AG09319 (cell line): Measurements from ENCODE around the gene TDRD12.

Experiments used
- DNase-seq: peaks from one replicate; pipeline ENCODE4 v3.0.0-alpha.2; 2010; ENCODE audit warnings: low read depth; ENCODE audit errors: extremely low read depth
- CTCF ChIP-seq: IDR thresholded peaks from 2 replicates; pipeline ENCODE4 v1.5.1; 2011; ENCODE audit warnings: low read depth, mild to moderate bottlenecking, inconsistent platforms, low read length, moderate library complexity

TDRD12 gene

DNA sequence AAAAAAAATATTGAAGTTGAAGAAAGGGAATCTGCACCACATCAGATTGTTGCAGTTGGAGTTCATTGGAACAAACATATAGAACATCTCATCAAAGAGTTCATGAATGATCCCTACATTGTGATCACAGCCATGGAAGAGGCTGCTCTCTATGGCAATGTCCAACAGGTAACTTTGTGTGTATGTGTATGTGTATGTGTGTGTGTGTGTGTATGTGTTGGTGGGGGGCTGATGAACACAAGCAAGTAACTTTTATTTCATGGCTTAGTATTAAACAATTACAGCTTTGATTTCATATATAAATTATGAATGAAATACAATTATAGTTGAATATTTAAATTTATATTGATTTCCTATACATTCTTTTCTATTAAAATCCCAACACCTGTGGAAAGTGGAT lies 80.6 kb downstream of the TDRD12 start:
- no peak for DNase-seq
- no peak for TF ChIP-seq CTCF

GRCh38 chr19:32800754-32801153 lies 81.2 kb downstream of the TDRD12 start:
- TF ChIP-seq CTCF: no peak
- no peak for DNase-seq

DNA sequence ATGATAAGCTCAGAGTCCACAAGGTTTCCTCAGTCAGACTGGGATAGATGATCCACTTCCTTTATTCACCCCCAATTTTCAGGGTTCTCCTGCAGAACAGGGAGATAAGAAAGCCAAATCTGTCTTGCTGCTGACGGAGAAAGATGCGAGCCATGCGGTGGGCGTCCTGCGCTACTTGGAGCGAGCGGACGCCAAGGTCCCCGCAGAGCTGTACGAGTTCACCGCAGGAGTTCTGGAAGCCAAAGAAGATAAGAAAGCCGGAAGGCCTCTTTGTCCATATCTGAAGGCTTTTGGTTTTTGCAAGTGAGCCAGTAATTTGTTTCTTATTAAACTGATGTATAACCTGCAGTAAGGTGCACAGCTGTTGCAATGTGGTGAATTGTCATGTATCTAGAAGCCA lies 83.3 kb downstream of the TDRD12 start:
- no peak for DNase-seq

DNA sequence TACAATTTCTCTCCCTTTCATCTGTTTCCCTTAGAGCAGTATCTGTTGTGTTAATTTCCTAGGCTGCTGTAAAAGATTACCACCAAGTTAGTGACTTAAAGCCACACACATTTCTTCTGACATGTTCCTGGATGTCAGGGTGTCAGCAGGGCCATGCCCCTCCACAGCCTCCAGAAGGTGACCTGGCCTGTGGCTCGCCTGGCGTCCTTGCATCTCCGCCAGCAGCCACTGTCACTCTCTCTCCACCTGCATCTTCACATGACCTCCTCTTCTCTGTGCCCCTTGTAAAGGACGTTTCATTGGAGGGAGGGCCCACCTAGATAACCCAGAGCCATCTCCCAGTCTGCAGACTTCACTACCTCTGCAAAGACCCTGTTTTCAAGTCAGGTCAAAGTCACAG lies 88.7 kb downstream of the TDRD12 start:
- no peak for DNase-seq
- no peak for TF ChIP-seq CTCF

More for the DNA sequence above, 83.3 kb downstream of the TDRD12 start:
- TF ChIP-seq CTCF: no peak

- TF ChIP-seq CTCF: no peak
- no peak for DNase-seq
These were observed 89.7 kb downstream of the TDRD12 start for GRCh38 chr19:32809254-32809653.

GRCh38 chr19:32809754-32810153 lies 90.2 kb downstream of the TDRD12 start:
- no peak for DNase-seq
- TF ChIP-seq CTCF: no peak

DNA sequence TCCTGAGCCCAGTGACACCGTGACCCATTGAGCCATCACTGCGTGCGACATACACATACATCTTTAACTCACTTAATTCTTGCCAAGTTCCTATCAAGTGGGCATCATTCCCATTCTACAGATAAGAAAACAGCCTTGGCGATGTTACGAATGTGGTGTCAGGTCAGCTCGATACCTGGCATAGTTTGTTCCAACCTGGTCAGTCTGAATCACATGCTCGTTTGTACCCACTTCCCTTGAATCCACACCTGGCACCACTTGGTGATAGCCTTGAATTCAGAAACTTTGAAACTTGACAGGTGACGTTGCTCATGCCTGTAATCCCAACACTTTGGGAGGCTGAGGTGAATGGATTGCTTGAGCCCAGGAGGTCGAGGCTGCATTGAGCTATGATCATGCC lies 90.9 kb downstream of the TDRD12 start:
- no peak for DNase-seq
- TF ChIP-seq CTCF: no peak
